Measurements from ENCODE around the gene NAALADL2. TPM values are rescaled to one million over a fixed set of nuclear protein-coding genes. Genes with fewer than 3 reads are reported as not detected.

Gene NAALADL2
- total RNA-seq, 1 experiment from 2014 or later = 1.6 TPM

- no peak for DNase-seq
- H4K91ac ChIP-seq (ENCODE audit: insufficient read length, low read depth, low read length) = no peak overlapping the region
- H3K79me1 ChIP-seq (ENCODE audit: insufficient read depth, low read depth, low read length, poor library complexity, severe bottlenecking) = no peaks in the 10 kb centered on the region
- H3K79me2 ChIP-seq (ENCODE audit: insufficient read depth, low read length) = no peaks in the 10 kb centered on the region
- Mint-ChIP-seq H3K9me3 (peaks cover 7 to 21% of the 10 kb centered on the region in 2 experiments; a peak in 4 of 5 replicates), H3K27me3 (ENCODE audit: low read depth) (peaks cover 3% of the 10 kb centered on the region; the same call in 1 of the 2 replicates), H3K4me3 (no peak overlapping the region), H3K36me3 (ENCODE audit: insufficient read depth in 1 of 3, low read depth in 3 of 3) (peaks cover 4 to 26% (median 17%) of the 10 kb centered on the region in 3 experiments; a peak in 6 of 7 replicates), H3K27ac (no peak overlapping the region), H3K4me1 (peaks cover 12 to 13% of the 10 kb centered on the region in 2 experiments)
- no peak overlapping the region for H2AFZ ChIP-seq (ENCODE audit: low read length)
- H3K56ac ChIP-seq (ENCODE audit: insufficient read length, low read depth, low read length) = no peak overlapping the region
- no peak overlapping the region for H2BK5ac ChIP-seq (ENCODE audit: insufficient read length, low read length)
- H2BK12ac ChIP-seq (ENCODE audit: insufficient read length, low read depth, low read length) = no peak overlapping the region
- TF ChIP-seq CTCF (conservative IDR thresholded peaks at IDR 0.05) = no peak
- no peak overlapping the region for H2BK20ac ChIP-seq (ENCODE audit: low read depth, low read length, poor library complexity, severe bottlenecking)
- H3K4me2 ChIP-seq (ENCODE audit: insufficient read depth, insufficient read length, low read length) = no peak overlapping the region
- H3K27ac ChIP-seq (ENCODE audit: insufficient read length, low read depth, low read length) = no peak overlapping the region
- no peak overlapping the region for H3K14ac ChIP-seq (ENCODE audit: insufficient read depth, low read length)
- no peaks in the 10 kb centered on the region for H3K27me3 ChIP-seq (ENCODE audit: insufficient read depth, low read length)
- no peaks in the 10 kb centered on the region for H4K20me1 ChIP-seq (ENCODE audit: control insufficient read depth, insufficient read depth, insufficient read length)
- no peak overlapping the region for H3K23ac ChIP-seq (ENCODE audit: insufficient read length, low read depth, low read length)
- H2AK5ac ChIP-seq (ENCODE audit: insufficient read length, low read length) = no peak overlapping the region
- H3K9ac ChIP-seq (ENCODE audit: extremely low read depth, insufficient read length, low read length) = no peak overlapping the region
- no peaks in the 10 kb centered on the region for H3K9me3 ChIP-seq (ENCODE audit: control insufficient read depth, low read depth, low read length)
- H2BK120ac ChIP-seq (ENCODE audit: low read depth, low read length, poor library complexity, severe bottlenecking) = no peak overlapping the region
- no peaks in the 10 kb centered on the region for H3K4me1 ChIP-seq (ENCODE audit: insufficient read depth, low read length)
- H4K5ac ChIP-seq (ENCODE audit: insufficient read length, low read depth, low read length) = no peak overlapping the region
- H3K23me2 ChIP-seq (ENCODE audit: insufficient read length, low read depth, low read length, poor library complexity, severe bottlenecking) = no peaks in the 10 kb centered on the region
- no peak overlapping the region for H4K8ac ChIP-seq (replicated peaks; ENCODE audit: insufficient read length, low read depth, low read length)
- WGBS (ENCODE audit: extremely low coverage, insufficient read length, low lambda C conversion rate) = no CpG with 5 or more reads among the region's 2 CpGs
- H3T11ph ChIP-seq (ENCODE audit: low read length) = no peak overlapping the region
- H3K4ac ChIP-seq (ENCODE audit: low read depth, low read length) = no peak overlapping the region
- no peak overlapping the region for H3K18ac ChIP-seq (ENCODE audit: insufficient read length, low read depth, low read length)
- H2BK15ac ChIP-seq (ENCODE audit: low read depth, low read length) = no peak overlapping the region
These were observed 86.1 kb downstream of the NAALADL2 start for GRCh38 chr3:174945276-174945675.

Data from H9 (cell line).